ENCODE measurements around the gene SUGCT.

SUGCT gene

DNA sequence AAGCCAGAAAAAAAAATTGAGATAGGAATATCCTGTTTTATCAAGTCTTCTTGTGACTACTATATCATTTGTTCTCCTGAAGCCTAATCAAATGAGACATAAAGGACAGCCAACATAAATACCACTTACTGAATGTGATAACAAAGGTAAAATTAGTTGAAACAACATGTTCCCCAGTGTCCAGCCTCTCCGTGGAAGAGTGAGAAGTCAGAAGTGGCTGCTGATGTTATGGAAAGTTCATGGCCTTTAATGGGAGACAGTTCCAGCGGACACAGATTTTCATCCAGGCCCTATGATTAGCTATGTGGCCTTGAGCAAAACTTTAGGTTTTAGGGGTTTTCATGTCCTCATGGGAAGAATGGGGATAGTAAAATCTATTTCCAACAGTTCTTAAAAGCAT, 724.3 kb downstream of the SUGCT start:
- no peak overlapping the region for H2BK5ac ChIP-seq (ENCODE audit: low read depth, low read length, poor library complexity)
- no peak overlapping the region for H4K12ac ChIP-seq (ENCODE audit: low read depth, low read length)
- WGBS (ENCODE audit: extremely low coverage, insufficient coverage, insufficient read length), result no CpG with 5 or more reads among the region's 2 CpGs
- H3K4me3 ChIP-seq (ENCODE audit: low read depth, low read length), result no peak overlapping the region
- no peak overlapping the region for H2BK120ac ChIP-seq (ENCODE audit: insufficient read depth, low read length, poor library complexity)
- no peaks in the 10 kb centered on the region for H3K36me3 ChIP-seq (ENCODE audit: control insufficient read depth in 1 of 2, insufficient read depth in 2 of 2, low read length in 2 of 2)
- no peak overlapping the region for H3K27ac ChIP-seq (ENCODE audit: low read depth, low read length)
- no peak overlapping the region for H2BK12ac ChIP-seq (ENCODE audit: low read length)
- no peaks in the 10 kb centered on the region for H3K79me1 ChIP-seq (ENCODE audit: low read length)
- no peaks in the 10 kb centered on the region for H3K27me3 ChIP-seq (ENCODE audit: insufficient read depth, low read length)
- no peaks in the 10 kb centered on the region for H3K79me2 ChIP-seq (ENCODE audit: control insufficient read depth, insufficient read depth, low read length, poor library complexity)
- H3K9me3 ChIP-seq (ENCODE audit: insufficient read depth, low read depth, low read length), result no peaks in the 10 kb centered on the region
- H3K4ac ChIP-seq (ENCODE audit: low read depth, low read length), result no peak overlapping the region
- no peak overlapping the region for H4K8ac ChIP-seq (ENCODE audit: low read depth, low read length)
- no peak for DNase-seq
- H3K14ac ChIP-seq (ENCODE audit: low read length), result no peak overlapping the region
- no peak overlapping the region for H3K4me2 ChIP-seq (ENCODE audit: low read length)
- no peak overlapping the region for H3K18ac ChIP-seq (ENCODE audit: low read length)
- H3K23ac ChIP-seq (ENCODE audit: low read length), result no peak overlapping the region
- H4K91ac ChIP-seq (ENCODE audit: low read depth, low read length), result no peak overlapping the region
- no peak overlapping the region for H2AFZ ChIP-seq (ENCODE audit: insufficient read depth, low read length, poor library complexity)
- H2AK5ac ChIP-seq (ENCODE audit: low read length), result no peak overlapping the region
- no peak overlapping the region for H3K9ac ChIP-seq (ENCODE audit: low read length)
- H3K4me1 ChIP-seq (ENCODE audit: control insufficient read depth in 1 of 2, insufficient read depth in 2 of 2, low read length in 2 of 2), result no peaks in the 10 kb centered on the region

GRCh38 chr7:40859965-40860543, 725.2 kb downstream of the SUGCT start:
- H3K4ac ChIP-seq (ENCODE audit: low read depth, low read length), result no peak overlapping the region
- no peak overlapping the region for H2BK120ac ChIP-seq (ENCODE audit: insufficient read depth, low read length, poor library complexity)
- no peak overlapping the region for H3K18ac ChIP-seq (ENCODE audit: low read length)
- no peak overlapping the region for H2BK5ac ChIP-seq (ENCODE audit: low read depth, low read length, poor library complexity)
- peaks cover 2% of the 10 kb centered on the region for H3K79me1 ChIP-seq (ENCODE audit: low read length)
- H3K4me2 ChIP-seq (ENCODE audit: low read length), result no peak overlapping the region
- no peak overlapping the region for H2BK12ac ChIP-seq (ENCODE audit: low read length)
- H3K36me3 ChIP-seq (ENCODE audit: control insufficient read depth in 1 of 2, insufficient read depth in 2 of 2, low read length in 2 of 2), result no peaks in the 10 kb centered on the region
- no peak overlapping the region for H4K12ac ChIP-seq (ENCODE audit: low read depth, low read length)
- no peaks in the 10 kb centered on the region for H3K27me3 ChIP-seq (ENCODE audit: insufficient read depth, low read length)
- DNase-seq, result no peak
- no peak overlapping the region for H2AK5ac ChIP-seq (ENCODE audit: low read length)
- no peak overlapping the region for H3K27ac ChIP-seq (ENCODE audit: low read depth, low read length)
- no peaks in the 10 kb centered on the region for H3K9me3 ChIP-seq (ENCODE audit: insufficient read depth, low read depth, low read length)
- H3K4me3 ChIP-seq (ENCODE audit: low read depth, low read length), result no peak overlapping the region
- no CpG with 5 or more reads among the region's 15 CpGs for WGBS (ENCODE audit: extremely low coverage, insufficient coverage, insufficient read length)
- no peak overlapping the region for H4K8ac ChIP-seq (ENCODE audit: low read depth, low read length)
- no peaks in the 10 kb centered on the region for H3K79me2 ChIP-seq (ENCODE audit: control insufficient read depth, insufficient read depth, low read length, poor library complexity)
- H3K14ac ChIP-seq (ENCODE audit: low read length), result no peak overlapping the region
- no peak overlapping the region for H4K91ac ChIP-seq (ENCODE audit: low read depth, low read length)
- no peaks in the 10 kb centered on the region for H3K4me1 ChIP-seq (ENCODE audit: control insufficient read depth in 1 of 2, insufficient read depth in 2 of 2, low read length in 2 of 2)
- no peak overlapping the region for H2AFZ ChIP-seq (ENCODE audit: insufficient read depth, low read length, poor library complexity)
- no peak overlapping the region for H3K9ac ChIP-seq (ENCODE audit: low read length)
- H3K23ac ChIP-seq (ENCODE audit: low read length), result no peak overlapping the region

GRCh38 chr7:40865441-40866233, 730.8 kb downstream of the SUGCT start:
- H4K91ac ChIP-seq (ENCODE audit: low read depth, low read length), result peak overlapping the region; percentile 7
- H3K14ac ChIP-seq (ENCODE audit: low read length), result peak overlapping the region; percentile 9
- H3K79me1 ChIP-seq (ENCODE audit: low read length), result peaks cover 2% of the 10 kb centered on the region
- no peaks in the 10 kb centered on the region for H3K27me3 ChIP-seq (ENCODE audit: insufficient read depth, low read length)
- H3K36me3 ChIP-seq (ENCODE audit: control insufficient read depth in 1 of 2, insufficient read depth in 2 of 2, low read length in 2 of 2), result no peaks in the 10 kb centered on the region
- H3K9ac ChIP-seq (ENCODE audit: low read length), result no peak overlapping the region
- WGBS (ENCODE audit: extremely low coverage, insufficient coverage, insufficient read length), result no CpG with 5 or more reads among the region's 10 CpGs
- no peak overlapping the region for H4K8ac ChIP-seq (ENCODE audit: low read depth, low read length)
- H2BK5ac ChIP-seq (ENCODE audit: low read depth, low read length, poor library complexity), result peak overlapping the region; percentile 7
- H3K27ac ChIP-seq (ENCODE audit: low read depth, low read length), result no peak overlapping the region
- H3K79me2 ChIP-seq (ENCODE audit: control insufficient read depth, insufficient read depth, low read length, poor library complexity), result no peaks in the 10 kb centered on the region
- peak overlapping the region; percentile 75 for H2AK5ac ChIP-seq (ENCODE audit: low read length)
- H2AFZ ChIP-seq (ENCODE audit: insufficient read depth, low read length, poor library complexity), result no peak overlapping the region
- H3K9me3 ChIP-seq (ENCODE audit: insufficient read depth, low read depth, low read length), result peaks cover 4% of the 10 kb centered on the region
- H3K4ac ChIP-seq (ENCODE audit: low read depth, low read length), result no peak overlapping the region
- H3K4me1 ChIP-seq (ENCODE audit: control insufficient read depth in 1 of 2, insufficient read depth in 2 of 2, low read length in 2 of 2), result peaks cover 5 to 6% of the 10 kb centered on the region in 2 experiments
- peak overlapping the region; percentile 1 for H2BK120ac ChIP-seq (ENCODE audit: insufficient read depth, low read length, poor library complexity)
- H3K4me3 ChIP-seq (ENCODE audit: low read depth, low read length), result no peak overlapping the region
- DNase-seq, result no peak
- H3K4me2 ChIP-seq (ENCODE audit: low read length), result no peak overlapping the region
- peak overlapping the region; percentile 45 for H2BK12ac ChIP-seq (ENCODE audit: low read length)
- H3K18ac ChIP-seq (ENCODE audit: low read length), result no peak overlapping the region
- no peak overlapping the region for H4K12ac ChIP-seq (ENCODE audit: low read depth, low read length)
- no peak overlapping the region for H3K23ac ChIP-seq (ENCODE audit: low read length)

- Histone ChIP-seq H3K23ac (ENCODE audit: low read length) (no peak overlapping the region), H3K14ac (ENCODE audit: low read length) (no peak overlapping the region), H3K36me3 (ENCODE audit: control insufficient read depth in 1 of 2, insufficient read depth in 2 of 2, low read length in 2 of 2) (no peaks in the 10 kb centered on the region), H2BK120ac (ENCODE audit: insufficient read depth, low read length, poor library complexity) (no peak overlapping the region), H3K4me1 (ENCODE audit: control insufficient read depth in 1 of 2, insufficient read depth in 2 of 2, low read length in 2 of 2) (peaks cover 5 to 6% of the 10 kb centered on the region in 2 experiments), H3K79me1 (ENCODE audit: low read length) (peaks cover 2% of the 10 kb centered on the region), H3K4me3 (ENCODE audit: low read depth, low read length) (no peak overlapping the region), H3K4ac (ENCODE audit: low read depth, low read length) (no peak overlapping the region), H3K18ac (ENCODE audit: low read length) (no peak overlapping the region), H4K91ac (ENCODE audit: low read depth, low read length) (peak overlapping the region; percentile 32), H3K27me3 (ENCODE audit: insufficient read depth, low read length) (no peaks in the 10 kb centered on the region), H3K9ac (ENCODE audit: low read length) (no peak overlapping the region), H3K4me2 (ENCODE audit: low read length) (no peak overlapping the region), H3K27ac (ENCODE audit: low read depth, low read length) (no peak overlapping the region), H2AK5ac (ENCODE audit: low read length) (no peak overlapping the region), H4K8ac (ENCODE audit: low read depth, low read length) (no peak overlapping the region), H3K79me2 (ENCODE audit: control insufficient read depth, insufficient read depth, low read length, poor library complexity) (no peaks in the 10 kb centered on the region), H4K12ac (ENCODE audit: low read depth, low read length) (no peak overlapping the region), H3K9me3 (ENCODE audit: insufficient read depth, low read depth, low read length) (peaks cover 4% of the 10 kb centered on the region), H2BK5ac (ENCODE audit: low read depth, low read length, poor library complexity) (no peak overlapping the region), H2BK12ac (ENCODE audit: low read length) (peak overlapping the region; percentile 72), H2AFZ (ENCODE audit: insufficient read depth, low read length, poor library complexity) (no peak overlapping the region)
- DNase-seq, result peak in 1 of 2 donors; percentile 7
- no CpG with 5 or more reads among the region's 10 CpGs for WGBS (ENCODE audit: extremely low coverage, insufficient coverage, insufficient read length)
Observed at GRCh38 chr7:40866601-40867000, 731.8 kb downstream of the SUGCT start.

Data from trophoblast cell (in vitro differentiated cells and primary cell).